Activated T-helper 9 cell treated with anti-CD3 and anti-CD28 coated beads, Interleukin-2, amount 50 U/mL, for 16 hours (primary cell): ENCODE results near the gene PRSS50.

Experiments used
- DNase-seq: peaks from one replicate; pipeline ENCODE4 v3.0.0-alpha.2; 2020; ENCODE audit warnings: low read depth

PRSS50 gene

GRCh38 chr3:46692566-46692990 lies 25.1 kb downstream of the PRSS50 start:
- no peak for DNase-seq

DNA sequence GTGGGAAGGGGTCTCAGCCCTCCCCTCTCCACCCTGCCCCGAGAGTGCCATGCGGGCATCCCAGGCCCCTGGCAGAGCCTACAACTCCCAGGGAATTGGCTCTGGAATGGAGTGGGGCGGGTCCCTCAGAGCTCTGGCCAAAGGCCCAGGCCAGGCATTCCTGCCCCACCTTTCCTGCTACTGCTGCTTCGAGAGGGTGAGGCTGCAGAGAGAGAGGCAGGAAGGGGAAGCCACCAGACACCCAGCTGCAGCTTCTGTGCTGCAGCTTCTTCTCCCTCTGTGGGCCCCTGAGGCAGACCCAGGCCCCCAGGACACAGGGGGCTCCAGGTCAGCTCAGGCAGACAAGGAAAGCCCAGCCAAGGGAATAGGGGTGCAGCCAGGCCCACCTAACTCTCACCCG lies 26.9 kb downstream of the PRSS50 start:
- no peak for DNase-seq

GRCh38 chr3:46685446-46685845 lies 32.2 kb downstream of the PRSS50 start:
- DNase-seq: no peak

DNA sequence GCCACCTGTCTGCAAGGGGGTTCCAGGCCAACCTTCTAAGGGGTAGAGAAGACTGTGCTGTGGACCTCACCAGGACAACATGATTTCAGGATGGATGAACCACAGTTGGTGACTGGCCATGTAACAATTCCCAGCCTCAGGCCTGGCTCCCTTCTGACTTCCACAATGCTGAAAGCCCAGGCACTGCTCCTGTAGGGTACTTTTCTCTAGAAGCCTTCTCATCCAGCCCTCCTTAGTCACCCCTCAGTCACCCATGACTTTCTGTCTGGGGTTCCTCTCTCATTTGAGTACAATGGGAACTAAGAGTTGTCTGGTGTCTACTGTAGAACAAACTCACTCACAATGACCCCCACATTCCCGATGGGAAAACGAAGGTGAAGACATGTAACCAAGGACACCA lies 32.8 kb downstream of the PRSS50 start:
- no peak for DNase-seq

GRCh38 chr3:46682974-46683373 lies 34.7 kb downstream of the PRSS50 start:
- DNase-seq: no peak

- no peak for DNase-seq
These were observed 35.7 kb downstream of the PRSS50 start for GRCh38 chr3:46681856-46682540.

DNA sequence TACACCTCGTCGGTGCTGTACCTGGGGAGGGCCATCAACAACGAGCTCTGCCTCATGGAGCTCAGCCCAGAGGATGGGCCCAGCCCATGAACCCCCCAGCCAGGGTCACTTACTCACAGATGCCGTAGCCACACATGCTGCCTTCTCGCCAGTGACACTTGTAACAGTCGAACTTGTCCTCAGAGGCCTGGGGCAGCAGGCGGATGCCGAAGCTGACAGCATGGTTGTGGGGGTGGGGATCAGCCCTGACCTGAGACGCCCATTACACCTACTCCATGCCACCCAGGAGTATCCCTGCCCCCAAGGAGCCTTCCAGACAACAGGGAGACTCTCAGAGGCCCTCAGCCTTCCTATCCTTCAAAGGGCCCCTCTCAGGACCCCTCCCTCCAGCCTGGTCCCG lies 36.3 kb downstream of the PRSS50 start:
- DNase-seq: no peak

DNA sequence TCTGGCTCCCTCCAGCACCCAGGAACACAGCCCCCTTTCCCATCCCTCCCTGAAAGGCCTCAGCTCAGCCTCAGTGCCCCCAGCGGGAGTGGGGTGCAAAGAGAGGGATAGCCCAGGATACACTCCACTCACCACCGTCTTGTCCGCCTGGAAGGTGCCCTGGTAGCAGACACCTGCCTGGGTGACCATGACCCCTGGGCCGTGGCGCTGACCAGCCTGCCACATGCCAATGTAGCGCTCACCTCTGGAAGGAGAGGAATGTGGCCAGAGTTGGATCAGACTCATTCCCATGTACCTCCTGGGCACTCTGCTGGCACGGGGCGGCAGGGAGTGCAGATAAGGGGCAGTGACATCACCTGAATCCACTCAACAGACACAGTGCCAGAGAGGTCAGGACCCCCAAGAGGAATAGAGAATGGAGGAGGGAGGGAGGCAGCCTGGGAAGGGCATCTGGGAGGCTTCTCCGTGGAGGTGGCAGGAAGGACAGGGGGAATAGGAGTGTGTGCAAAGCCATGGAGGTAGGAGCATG lies 37.3 kb downstream of the PRSS50 start:
- DNase-seq: no peak

DNA sequence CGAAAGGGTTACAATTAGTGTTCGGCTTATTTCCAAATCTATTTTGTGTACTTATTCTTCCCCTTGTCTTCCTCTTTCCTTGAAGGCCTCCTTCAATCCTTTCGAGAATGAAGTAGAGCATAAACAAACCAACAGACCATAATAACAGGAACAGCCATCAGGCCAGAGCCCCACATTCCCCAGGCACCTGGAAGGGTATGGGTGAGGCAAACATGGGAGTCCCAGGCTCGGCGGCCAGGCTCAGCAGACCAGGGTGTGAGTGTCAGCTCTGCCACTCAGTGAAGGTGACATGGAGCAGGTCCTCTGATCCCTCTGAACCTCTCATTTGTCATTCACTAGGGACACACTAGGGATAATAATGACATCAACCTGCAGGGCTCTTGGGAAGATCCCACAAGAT lies 38.0 kb downstream of the PRSS50 start:
- no peak for DNase-seq

DNA sequence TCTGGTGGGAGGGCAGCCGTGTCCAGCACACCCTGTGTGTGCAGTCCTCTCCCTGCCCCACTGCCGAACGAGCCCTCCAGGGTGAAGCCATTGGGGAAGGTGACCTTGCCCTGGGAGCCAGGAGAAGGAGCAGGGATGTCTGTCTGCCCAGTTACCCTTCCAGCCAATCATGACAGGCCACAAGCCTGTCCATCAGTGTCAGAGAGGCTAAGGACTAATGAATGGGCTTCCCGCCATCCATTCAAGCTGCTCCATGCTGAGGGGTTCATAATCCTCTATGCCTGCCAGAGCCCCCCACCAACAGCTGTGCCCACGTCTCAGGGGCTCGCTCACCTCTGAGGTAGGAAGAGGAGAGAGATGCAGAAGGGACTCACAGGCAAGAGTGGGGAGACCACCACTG lies 39.4 kb downstream of the PRSS50 start:
- DNase-seq: no peak

- no peak for DNase-seq
These were observed 40.3 kb downstream of the PRSS50 start for GRCh38 chr3:46677411-46677726.

- no peak for DNase-seq
These were observed 40.9 kb downstream of the PRSS50 start for GRCh38 chr3:46676601-46677410.

GRCh38 chr3:46675843-46676567 lies 41.7 kb downstream of the PRSS50 start:
- DNase-seq: no peak

DNA sequence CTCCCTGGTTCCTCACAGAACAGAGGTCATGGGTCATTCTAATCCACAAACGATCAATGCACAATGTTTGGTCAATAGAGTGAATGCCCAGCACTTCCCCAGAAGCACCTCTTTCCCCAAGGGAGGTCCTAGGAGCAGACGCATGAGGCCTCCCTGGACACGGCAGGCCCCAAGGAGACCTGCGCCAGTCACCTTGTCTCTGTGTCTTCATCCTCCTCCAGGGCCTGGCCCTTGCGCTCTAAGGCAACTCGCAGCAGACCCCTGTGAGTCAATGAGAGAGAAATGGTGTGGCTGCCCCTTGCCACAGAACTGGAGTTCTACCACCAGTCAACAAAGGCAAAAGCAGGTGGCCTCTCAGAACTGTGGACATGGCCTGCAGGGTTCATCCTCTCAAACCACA lies 42.2 kb downstream of the PRSS50 start:
- DNase-seq: no peak

DNA sequence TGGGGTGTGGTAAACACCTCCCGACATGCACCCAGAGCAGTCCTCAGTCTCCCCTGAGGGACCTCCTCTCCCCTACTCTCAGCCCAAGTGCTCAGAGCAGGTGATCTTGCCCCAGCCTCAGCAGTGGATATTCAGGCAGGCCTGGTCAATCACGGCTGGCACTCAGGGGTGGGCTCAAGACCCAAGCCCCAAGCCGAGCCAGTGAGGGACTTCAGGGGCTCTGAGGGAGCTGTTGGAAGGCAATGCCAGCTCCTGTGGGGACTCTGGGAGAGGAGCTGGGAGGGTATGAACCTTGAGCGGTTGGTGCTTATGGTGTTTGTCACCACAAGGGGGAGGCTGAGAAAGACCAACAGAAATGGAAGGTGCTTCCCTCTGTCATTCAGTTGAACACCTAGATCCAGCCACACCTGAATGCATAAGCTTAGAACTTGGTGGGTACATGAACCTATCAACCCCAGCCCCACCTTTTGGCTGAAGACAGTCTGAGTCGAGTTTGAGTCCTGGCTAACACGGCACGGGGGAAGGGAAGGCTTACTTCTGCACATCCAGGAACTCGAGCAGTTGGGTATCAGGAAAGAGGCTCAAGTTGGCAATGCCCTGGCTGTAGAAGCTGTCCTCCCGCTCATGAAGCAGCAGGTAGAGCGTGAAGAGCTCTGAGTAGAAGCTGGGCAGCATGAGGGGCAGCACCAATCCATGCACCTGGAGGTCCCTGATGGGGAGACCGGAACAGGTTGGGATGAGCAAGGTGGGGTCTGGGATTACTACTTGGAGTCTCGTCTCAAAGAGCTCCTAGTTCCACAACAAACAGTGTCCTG lies 43.4 kb downstream of the PRSS50 start:
- DNase-seq: no peak

GRCh38 chr3:46673151-46674030 lies 44.3 kb downstream of the PRSS50 start:
- DNase-seq: no peak

DNA sequence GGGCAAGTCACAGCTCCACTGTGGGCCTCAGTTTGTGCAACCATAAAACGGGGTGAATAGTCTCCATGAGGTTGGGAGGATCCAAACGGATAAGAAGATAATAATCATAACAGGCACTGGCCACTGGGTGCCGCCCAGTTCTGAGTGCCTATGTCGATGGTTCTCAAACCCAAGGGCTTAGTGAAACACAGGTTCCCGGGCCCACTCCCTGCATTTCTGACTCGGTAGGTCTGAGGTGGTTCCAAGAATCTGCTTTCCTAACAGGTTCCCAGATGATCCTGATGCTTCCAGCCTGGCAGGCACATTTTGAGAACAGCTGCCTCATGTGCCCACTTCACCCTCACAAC lies 45.3 kb downstream of the PRSS50 start:
- DNase-seq: no peak

DNA sequence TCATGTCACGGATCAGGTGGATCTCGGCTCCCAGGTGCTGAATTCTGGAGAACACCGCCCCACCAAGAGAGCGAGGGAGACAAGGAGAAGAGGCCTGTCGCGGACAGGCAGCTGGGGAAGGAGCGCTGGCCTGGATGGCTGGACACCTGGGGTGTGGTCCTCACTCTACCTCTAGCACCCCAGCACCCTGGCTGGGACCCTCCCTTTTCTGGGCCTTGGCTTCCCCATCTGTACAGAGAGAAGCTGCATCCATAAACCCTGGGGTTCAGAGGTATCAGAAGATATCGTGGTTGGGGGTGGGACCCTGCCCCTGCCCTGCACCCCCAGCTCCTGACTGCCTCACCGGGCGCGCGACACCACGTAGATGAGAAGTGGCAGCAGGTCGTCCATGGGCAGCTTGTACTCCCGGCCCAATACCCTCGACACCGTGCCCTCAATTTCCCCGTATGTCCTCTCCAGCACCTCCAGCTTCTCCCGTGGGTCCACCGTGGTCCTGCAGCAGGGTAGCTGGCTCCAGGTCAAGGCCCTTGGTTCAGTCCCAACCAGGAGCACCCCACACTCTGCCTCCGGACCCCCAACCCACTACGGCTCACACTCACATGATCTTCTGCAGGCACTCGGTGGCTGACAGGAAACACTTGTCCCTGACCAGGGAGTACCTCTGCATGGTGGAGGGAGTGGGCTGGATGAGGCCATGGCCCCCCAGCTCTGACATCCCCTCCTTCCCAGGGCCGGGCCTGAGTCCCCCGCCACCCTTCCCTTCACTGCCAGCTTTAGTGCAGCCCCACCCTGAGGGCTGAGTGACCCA lies 45.9 kb downstream of the PRSS50 start:
- no peak for DNase-seq

- no peak for DNase-seq
These were observed 46.7 kb downstream of the PRSS50 start for GRCh38 chr3:46670891-46671427.
